K562 (cell line): Measurements from ENCODE around the gene WASL. TPM values are rescaled to one million over a fixed set of nuclear protein-coding genes. Genes with fewer than 3 reads are reported as not detected.

Experiments
- BDP1 ChIP-seq: IDR thresholded peaks from 3 replicates; pipeline ENCODE4 v1.6.1; 2011; ENCODE audit not compliant: insufficient read length, insufficient read depth
- DIDO1 ChIP-seq: fragments of 450-650 bp; IDR thresholded peaks from 2 replicates; pipeline ENCODE4 v1.6.1; 2016; ENCODE audit warnings: low read depth, missing biosample characterization, missing genetic modification characterization
- ELK3 ChIP-seq: fragments of 450-650 bp; formaldehyde crosslinking; IDR thresholded peaks from 2 replicates; pipeline ENCODE4 v1.4.0; 2020; ENCODE audit warnings: mild to moderate bottlenecking
- ETV5 ChIP-seq: sonication (generic); formaldehyde crosslinking; IDR thresholded peaks from 2 replicates; pipeline ENCODE4 v1.4.0; 2020; ENCODE audit warnings: low read depth, mild to moderate bottlenecking, missing genetic modification reagents
- FOXO4 ChIP-seq: fragments of 450-650 bp; formaldehyde crosslinking; IDR thresholded peaks from 2 replicates; pipeline ENCODE4 v1.4.0; 2020; ENCODE audit warnings: mild to moderate bottlenecking, moderate library complexity
- HDAC8 ChIP-seq: fragments of 450-650 bp; IDR thresholded peaks from 2 replicates; pipeline ENCODE4 v1.6.1; 2016; ENCODE audit warnings: mild to moderate bottlenecking, missing genetic modification characterization, moderate library complexity, missing compliant biosample characterization
- MIER1 ChIP-seq: fragments of 450-650 bp; IDR thresholded peaks from 2 replicates; pipeline ENCODE4 v1.6.1; 2016; ENCODE audit warnings: antibody characterized with exemption, mild to moderate bottlenecking, low read depth
- POLR3A ChIP-seq: IDR thresholded peaks from 2 replicates; pipeline ENCODE4 v1.6.1; 2011; ENCODE audit warnings: borderline replicate concordance, mild to moderate bottlenecking, moderate library complexity; ENCODE audit not compliant: insufficient read length, insufficient read depth; ENCODE audit errors: extremely low read depth
- SFPQ ChIP-seq: fragments of 200-400 bp; formaldehyde crosslinking; IDR thresholded peaks from 2 replicates; pipeline ENCODE4 v1.6.1; 2017; ENCODE audit warnings: mild to moderate bottlenecking, low read depth, low read length, moderate library complexity
- SNIP1 ChIP-seq: fragments of 450-650 bp; IDR thresholded peaks from 2 replicates; pipeline ENCODE4 v1.7.1; 2017; ENCODE audit warnings: low read depth, mild to moderate bottlenecking
- SP1 ChIP-seq: sonication (generic); formaldehyde crosslinking; IDR thresholded peaks from 2 replicates; pipeline ENCODE4 v1.8.1; 2022; ENCODE audit warnings: mild to moderate bottlenecking, missing genetic modification reagents
- SPI1 ChIP-seq: IDR thresholded peaks from 2 replicates; pipeline ENCODE4 v1.6.1; 2011; ENCODE audit warnings: low read depth, low read length, control low read depth, borderline replicate concordance
- STAG1 ChIP-seq: sonication (generic); formaldehyde crosslinking; IDR thresholded peaks from 2 replicates; pipeline ENCODE4 v1.5.0; 2020; ENCODE audit warnings: missing genetic modification reagents, borderline replicate concordance
- TAF1 ChIP-seq: IDR thresholded peaks from 2 replicates; pipeline ENCODE4 v1.6.1; 2011; ENCODE audit warnings: mild to moderate bottlenecking, low read length, moderate library complexity; ENCODE audit not compliant: insufficient read depth, control insufficient read depth, severe bottlenecking; ENCODE audit errors: extremely low read depth
- TGIF2 ChIP-seq: sonication (generic); formaldehyde crosslinking; IDR thresholded peaks from 2 replicates; pipeline ENCODE4 v1.8.1; 2022; ENCODE audit warnings: mild to moderate bottlenecking, missing genetic modification reagents, moderate library complexity
- ZBTB34 ChIP-seq: fragments of 250-450 bp; sonication (Bioruptor Pico); IDR thresholded peaks from 2 replicates; pipeline ENCODE4 v1.8.0; 2021; ENCODE audit warnings: mild to moderate bottlenecking, moderate library complexity
- ZNF133 ChIP-seq: fragments of 250-450 bp; sonication (Bioruptor Pico); IDR thresholded peaks from 2 replicates; pipeline ENCODE4 v1.4.0; 2020; ENCODE audit warnings: mild to moderate bottlenecking
- polyA plus RNA-seq, 8 experiments: library from polyadenylated mRNA; depleted of rRNA in 4 of 8; stranded (reverse) in 5 of 8; unstranded in 3 of 8; fragments of >200 nt; fragmentation: Nextera tagmentation in 2 of 8; fragmentation: Illumina TruSeq in 1 of 8; extraction: Ambion mirVana in 2 of 8; extraction: Trizol in 1 of 8; gene quantifications; 2 replicates each; pipeline versions ENCODE4 v1.2.1 to v1.2.3, GENCODE V29; 2011 to 2014; ENCODE audit warnings: inconsistent platforms in 1 of 8, missing spikeins in 1 of 8
- total RNA-seq, 7 experiments: library from RNA; depleted of rRNA in 6 of 7; stranded (reverse); fragments of >200 nt in 6 of 7; fragmentation: Illumina TruSeq in 2 of 7; extraction: Trizol in 2 of 7; gene quantifications; 2 replicates each; pipeline versions ENCODE4 v1.2.1 to v1.2.3, GENCODE V29; 2011 to 2021; ENCODE audit warnings: low replicate concordance in 1 of 7
- TF ChIP-seq, protein P1 (sequence below): sonication (generic); formaldehyde crosslinking; IDR thresholded peaks from 2 replicates; pipeline ENCODE4 v1.9.0; 2022; ENCODE audit warnings: mild to moderate bottlenecking, missing genetic modification reagents
- TF ChIP-seq, protein P2 (sequence below): IDR thresholded peaks from 3 replicates; pipeline ENCODE4 v1.6.1; 2011; ENCODE audit warnings: borderline replicate concordance, mild to moderate bottlenecking; ENCODE audit not compliant: insufficient read length, insufficient read depth

The WASL gene
- total and polyA plus RNA-seq, 9 of the 15 experiments (the other 6 are each of a cell fraction or from before 2014, with no cell fraction given): 3.2 to 13.9 (median 8.3) TPM

GRCh38 chr7:123770378-123770777 is 21.6 kb upstream of the WASL start (continued):
- no peak for TF ChIP-seq ELK3 (CRISPR knock-in tag)
- TF ChIP-seq SP1: no peak
- no peak for TF ChIP-seq TAF1
- TF ChIP-seq ZBTB34 (CRISPR knock-in tag): no peak
- no peak for TF ChIP-seq ETV5 (CRISPR knock-in tag)
- TF ChIP-seq HDAC8: no peak
- TF ChIP-seq, protein P1, sequence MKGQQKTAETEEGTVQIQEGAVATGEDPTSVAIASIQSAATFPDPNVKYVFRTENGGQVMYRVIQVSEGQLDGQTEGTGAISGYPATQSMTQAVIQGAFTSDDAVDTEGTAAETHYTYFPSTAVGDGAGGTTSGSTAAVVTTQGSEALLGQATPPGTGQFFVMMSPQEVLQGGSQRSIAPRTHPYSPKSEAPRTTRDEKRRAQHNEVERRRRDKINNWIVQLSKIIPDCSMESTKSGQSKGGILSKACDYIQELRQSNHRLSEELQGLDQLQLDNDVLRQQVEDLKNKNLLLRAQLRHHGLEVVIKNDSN (CRISPR knock-in tag): no peak
- no peak for TF ChIP-seq ZNF133 (CRISPR knock-in tag)
- no peak for TF ChIP-seq MIER1
- TF ChIP-seq STAG1: no peak
- TF ChIP-seq, protein P2, sequence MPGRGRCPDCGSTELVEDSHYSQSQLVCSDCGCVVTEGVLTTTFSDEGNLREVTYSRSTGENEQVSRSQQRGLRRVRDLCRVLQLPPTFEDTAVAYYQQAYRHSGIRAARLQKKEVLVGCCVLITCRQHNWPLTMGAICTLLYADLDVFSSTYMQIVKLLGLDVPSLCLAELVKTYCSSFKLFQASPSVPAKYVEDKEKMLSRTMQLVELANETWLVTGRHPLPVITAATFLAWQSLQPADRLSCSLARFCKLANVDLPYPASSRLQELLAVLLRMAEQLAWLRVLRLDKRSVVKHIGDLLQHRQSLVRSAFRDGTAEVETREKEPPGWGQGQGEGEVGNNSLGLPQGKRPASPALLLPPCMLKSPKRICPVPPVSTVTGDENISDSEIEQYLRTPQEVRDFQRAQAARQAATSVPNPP: no peak
- TF ChIP-seq SNIP1: no peak
- TF ChIP-seq DIDO1 (tag): no peak
- TF ChIP-seq FOXO4 (CRISPR knock-in tag): no peak
- TF ChIP-seq SFPQ: no peak
- no peak for TF ChIP-seq BDP1
- no peak for TF ChIP-seq TGIF2
- no peak for TF ChIP-seq POLR3A
- TF ChIP-seq SPI1: no peak
